HG02678 (cell line): ENCODE data around the gene GOLGA8A.
A peak's percentile ranks its signal among the peaks of the same experiment; 100 is the strongest.
"Not testable (repeated sequence)": the region's sequence is repeated elsewhere in the genome, so short reads cannot be mapped to it uniquely, and the experiment has no call there.

Experiments
- ATAC-seq: cut with Tn5 transposase; IDR thresholded peaks from one replicate; pipeline ENCODE4 v1.9.1; 2021; ENCODE audit warnings: mild to moderate bottlenecking, moderate library complexity; ENCODE audit not compliant: unreplicated experiment

GOLGA8A gene, protein sequence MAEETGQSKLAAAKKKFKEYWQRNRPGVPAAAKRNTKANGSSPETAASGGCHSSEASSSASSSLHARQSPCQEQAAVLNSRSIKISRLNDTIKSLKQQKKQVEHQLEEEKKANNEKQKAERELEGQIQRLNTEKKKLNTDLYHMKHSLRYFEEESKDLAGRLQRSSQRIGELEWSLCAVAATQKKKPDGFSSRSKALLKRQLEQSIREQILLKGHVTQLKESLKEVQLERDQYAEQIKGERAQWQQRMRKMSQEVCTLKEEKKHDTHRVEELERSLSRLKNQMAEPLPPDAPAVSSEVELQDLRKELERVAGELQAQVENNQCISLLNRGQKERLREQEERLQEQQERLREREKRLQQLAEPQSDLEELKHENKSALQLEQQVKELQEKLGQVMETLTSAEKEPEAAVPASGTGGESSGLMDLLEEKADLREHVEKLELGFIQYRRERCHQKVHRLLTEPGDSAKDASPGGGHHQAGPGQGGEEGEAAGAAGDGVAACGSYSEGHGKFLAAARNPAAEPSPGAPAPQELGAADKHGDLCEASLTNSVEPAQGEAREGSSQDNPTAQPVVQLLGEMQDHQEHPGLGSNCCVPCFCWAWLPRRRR

DNA sequence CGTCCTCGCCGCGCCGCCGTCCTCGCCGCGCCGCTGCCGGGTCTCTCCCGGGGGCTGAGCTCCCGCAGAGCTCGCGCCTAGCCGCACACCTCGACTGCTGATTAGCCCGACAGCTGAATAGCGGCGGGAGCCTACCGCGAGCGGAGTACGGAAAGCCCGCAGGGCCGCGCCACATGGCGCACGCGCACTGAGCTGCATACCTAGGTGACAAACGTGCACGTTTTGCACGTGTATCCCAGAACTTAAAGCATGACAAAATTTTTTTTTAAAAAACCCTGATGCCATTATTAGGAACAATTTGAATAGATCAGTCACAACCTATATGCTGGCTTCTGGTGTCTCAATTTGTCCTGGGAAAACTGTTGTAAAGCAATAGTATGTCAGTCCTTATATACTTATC lies at the start of gene GOLGA8A:
Gene GOLGA8A (minus strand): TSS at position 122 of the 400 bp plus-strand sequence. CDS start 48,117 bp downstream, outside the sequence.
- ATAC-seq: peak; percentile 68

DNA sequence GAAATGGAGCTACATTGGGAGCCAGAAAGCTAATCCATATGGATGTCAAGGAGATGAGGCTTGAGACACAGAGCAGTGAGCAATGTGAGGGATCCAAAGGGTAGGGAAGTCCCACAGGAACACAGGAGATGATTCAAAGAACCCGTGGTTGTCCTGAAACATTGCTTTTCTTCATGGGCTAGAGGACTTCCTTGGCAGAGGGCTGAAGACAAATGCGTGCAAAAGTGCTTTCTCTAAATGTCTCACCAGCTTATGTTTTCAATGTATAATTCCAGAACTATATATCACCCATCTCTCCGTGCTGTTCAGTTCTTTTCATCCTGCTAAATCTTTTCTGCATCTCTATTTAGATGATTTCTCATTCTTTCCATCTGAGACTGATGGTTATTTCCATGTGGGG lies 46.0 kb upstream of the GOLGA8A start:
- ATAC-seq: no peak

GRCh38 chr15:34481370-34481769 lies 43.8 kb upstream of the GOLGA8A start:
- ATAC-seq: no peak

DNA sequence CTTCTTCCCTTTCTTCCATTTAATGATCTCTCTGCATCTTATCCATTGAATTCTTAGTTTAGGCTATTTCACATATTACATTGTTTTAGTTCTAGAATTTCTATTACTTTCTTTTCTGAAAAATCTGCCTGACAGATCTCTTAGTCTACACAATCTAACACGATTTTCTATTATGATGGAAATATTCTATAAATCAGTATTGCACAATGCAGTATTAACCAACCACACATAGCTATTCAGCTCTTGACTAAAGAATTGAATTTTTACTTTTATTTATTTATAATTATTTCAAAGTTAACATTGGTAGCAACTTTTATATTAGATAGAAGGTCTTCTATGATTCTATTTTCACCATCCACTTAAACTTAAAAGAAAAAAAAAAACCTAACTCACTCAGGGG lies 36.2 kb upstream of the GOLGA8A start:
- ATAC-seq: no peak

- ATAC-seq: no peak
Measured at GRCh38 chr15:34472947-34473346, 35.3 kb upstream of the GOLGA8A start.

GRCh38 chr15:34470892-34471291 lies 33.3 kb upstream of the GOLGA8A start:
- ATAC-seq: no peak

DNA sequence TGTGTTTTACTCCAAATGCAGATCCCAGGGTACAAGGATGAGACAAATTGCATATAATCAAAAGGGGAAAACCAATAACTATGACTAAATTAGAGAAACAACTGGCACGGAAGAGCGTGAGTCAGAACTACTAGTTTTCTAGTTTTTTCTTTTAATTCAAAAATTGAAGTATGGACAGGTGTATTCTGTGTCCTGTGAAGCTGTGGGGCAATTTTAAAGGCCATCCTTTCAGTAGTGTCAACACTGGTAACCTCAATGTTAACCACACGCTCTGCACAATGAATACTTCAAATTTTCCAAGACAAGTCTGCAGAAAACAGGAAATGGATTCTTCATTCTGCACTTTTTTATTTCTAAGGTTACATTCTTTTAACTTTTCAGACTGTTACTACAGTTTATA lies 32.5 kb upstream of the GOLGA8A start:
- ATAC-seq: no peak

DNA sequence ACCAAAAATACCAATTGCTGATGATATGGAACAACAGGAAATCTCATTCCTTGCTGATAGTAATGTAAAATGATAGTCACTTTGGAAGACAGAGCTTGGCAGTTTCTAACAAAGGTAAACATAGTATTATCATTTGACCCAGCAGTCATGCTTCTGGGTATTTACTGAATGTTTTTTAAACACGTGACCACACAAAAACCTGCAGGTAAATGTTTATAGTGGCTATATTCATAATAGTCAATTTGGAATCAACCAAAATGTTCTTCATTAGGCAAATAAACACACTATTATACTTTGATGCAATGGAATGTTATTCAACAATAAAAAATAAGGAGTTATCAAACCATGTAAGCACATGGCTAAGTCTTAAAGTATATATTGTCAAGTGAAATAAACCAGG lies 24.1 kb upstream of the GOLGA8A start:
- no peak for ATAC-seq

DNA sequence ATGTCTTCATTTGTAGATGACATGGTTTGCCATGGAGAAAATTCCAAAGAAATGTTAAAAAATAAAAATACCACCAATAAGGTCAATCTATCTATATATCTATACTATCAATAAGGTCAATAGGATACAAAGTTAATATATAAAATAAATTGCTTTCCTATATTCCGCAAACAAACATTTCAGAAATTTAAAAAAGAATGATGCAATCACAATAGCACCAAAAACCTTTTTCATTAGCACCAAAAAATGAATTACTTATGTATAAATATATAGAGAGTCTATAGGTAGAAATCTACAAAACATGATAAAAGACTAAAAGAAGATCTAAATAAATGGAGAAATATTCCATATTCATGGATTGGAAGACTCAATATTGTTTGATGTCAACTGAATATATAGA lies 22.8 kb upstream of the GOLGA8A start:
- no peak for ATAC-seq

- no peak for ATAC-seq
Measured at GRCh38 chr15:34456658-34457057, 19.1 kb upstream of the GOLGA8A start.

- ATAC-seq: no peak
Measured at GRCh38 chr15:34442891-34443290, 5.3 kb upstream of the GOLGA8A start.

- no peak for ATAC-seq
Measured at GRCh38 chr15:34439878-34440277, 2.3 kb upstream of the GOLGA8A start.

DNA sequence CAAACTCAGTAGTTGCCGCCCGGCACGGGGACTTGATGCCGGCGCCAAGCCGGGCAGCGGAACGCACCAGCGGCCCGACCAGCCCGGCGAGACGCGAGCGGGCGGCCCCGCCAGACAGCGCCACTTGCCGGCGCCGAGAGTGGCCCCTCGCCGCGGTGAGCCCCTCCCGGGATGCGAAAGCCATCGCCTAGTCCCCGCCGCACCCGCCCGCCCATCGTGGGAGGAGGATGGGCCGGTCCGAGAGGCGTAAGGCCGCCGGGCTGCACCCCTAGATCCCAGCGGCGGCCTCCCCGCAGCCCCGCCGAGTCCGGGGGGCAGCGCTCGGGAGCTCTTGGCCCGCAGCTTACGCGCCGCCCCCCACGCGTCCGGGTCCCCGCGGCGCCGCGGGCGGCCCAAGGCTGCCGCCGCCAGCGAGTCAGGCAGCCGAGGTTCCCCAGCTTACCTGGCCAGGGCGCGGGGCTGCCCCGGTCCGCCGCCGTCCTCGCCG lies 609 bp downstream of the GOLGA8A start:
- ATAC-seq: peak; percentile 61

GRCh38 chr15:34436126-34436955 lies 1.3 kb downstream of the GOLGA8A start:
- ATAC-seq: peak; percentile 44

DNA sequence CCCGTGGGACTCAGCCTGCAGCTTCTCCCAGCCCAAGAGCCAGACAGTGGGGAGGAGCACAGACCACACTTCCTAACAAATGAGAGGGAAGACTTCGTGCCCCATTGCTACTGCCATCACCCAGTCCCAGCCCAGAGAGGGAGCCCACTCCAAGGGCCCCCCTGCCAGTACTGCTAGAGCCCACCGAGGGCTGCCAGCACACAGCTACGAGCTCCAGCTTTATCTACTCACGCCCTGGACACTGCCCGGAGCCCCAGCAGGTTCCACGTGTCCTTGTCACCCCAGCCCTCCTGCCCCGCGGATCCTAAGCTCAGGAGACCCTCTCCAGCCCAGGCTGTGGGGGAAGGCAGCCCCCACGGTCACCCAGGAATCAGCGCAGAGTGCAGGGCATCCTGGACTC lies 1.9 kb downstream of the GOLGA8A start:
- ATAC-seq: no peak

DNA sequence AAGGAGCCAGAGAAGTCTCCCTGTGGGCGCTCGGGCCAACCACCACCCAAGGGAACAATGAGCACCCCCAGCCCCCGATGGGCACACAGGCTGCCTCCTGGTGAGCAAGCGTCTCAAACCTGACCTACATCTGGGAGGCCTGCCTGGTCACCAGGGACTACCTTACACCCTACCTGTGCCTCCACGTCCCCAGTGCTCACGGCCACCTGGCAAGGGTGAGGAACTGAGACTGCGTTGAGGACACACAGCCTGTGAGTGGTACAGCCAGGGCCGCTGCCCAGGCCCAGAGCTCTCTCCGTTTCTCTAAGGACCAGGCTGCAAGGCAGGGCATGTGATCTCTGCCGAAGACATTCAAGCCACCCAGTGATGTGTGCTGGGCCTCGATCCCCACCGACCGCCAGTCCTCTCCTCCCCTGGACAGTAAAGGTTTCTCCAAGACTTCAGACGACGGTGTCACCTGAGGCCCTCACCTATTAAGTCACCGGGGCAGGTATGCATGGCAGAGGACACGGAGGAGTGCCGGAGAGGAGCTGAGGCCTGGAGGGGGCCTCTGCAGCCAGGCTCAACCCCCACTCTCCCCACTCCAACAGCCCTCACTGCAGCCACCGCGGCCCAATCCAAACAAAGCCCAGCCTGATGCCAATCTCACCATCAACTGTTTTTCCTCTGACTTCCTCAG lies 2.8 kb downstream of the GOLGA8A start:
- ATAC-seq: no peak

DNA sequence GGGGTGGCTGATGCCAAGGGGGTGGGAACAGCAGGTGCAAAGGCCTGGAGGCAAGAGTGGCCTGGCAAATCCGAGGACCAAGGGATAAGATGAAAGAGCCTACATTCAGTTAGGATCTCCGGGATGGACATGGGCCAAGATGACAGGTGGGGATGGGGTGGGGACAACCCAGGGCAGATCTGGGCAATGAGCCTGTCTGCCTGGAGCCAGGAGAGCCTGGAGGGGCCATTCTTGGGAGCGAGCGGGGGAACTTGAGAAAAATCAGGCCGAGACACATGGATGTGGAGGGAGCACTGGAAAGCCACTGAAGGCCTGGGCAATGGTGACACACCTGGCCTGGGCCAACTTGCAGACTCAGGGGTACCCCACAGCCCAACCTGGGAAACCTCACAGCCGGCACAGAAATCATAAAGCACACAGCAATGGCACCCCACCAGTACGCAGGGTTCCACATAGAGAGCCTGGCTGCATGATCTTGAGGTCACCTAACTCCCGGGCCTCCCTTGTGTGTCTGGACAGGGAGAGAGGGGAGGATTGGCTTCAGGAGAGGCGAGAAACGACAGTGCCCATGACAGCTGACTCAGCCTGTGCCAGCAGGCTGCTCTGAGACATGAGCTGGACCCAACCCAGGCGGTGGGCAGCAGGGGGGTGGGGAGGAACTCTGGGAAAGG lies 3.5 kb downstream of the GOLGA8A start:
- ATAC-seq: not testable (repeated sequence)

DNA sequence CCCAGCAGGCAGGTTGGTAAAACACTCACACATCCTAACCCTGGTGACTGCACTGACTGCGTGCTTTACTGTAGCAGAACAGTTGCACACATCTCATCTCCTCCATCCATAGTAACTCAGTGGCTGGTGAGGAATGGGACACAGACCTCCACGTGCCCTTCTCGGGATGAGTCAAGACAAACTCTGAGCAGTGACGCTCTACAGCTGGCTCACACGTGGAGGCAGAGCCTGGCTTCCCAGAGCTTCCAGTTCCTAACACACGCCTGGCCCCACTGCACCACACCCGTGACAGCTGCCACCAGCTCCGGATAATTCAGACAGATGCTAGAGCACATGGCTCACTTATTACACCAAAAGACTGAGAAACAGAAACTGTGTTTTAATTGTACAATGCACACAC lies 7.0 kb downstream of the GOLGA8A start:
- not testable (repeated sequence) for ATAC-seq

- ATAC-seq: not testable (repeated sequence)
Measured at GRCh38 chr15:34423425-34424090, 14.1 kb downstream of the GOLGA8A start.

DNA sequence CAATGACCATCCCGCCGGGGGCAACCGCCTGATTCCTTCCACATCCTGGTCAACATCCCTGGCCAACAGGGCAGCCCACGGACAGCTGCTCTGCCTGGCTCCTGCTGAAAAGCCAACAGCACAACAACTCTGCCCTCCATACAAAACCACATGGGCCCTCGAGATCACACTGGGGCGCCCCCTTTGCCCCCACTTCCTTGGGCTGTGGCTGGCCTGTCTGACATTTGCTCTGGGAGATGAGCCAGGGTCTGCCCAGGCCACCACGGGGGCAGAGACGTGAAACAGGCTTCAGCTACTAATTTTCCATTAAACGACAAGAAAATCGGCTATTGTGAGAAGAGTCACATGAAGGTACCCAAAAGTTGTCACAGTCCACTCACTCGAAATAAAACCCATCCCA lies 16.7 kb downstream of the GOLGA8A start:
- ATAC-seq: not testable (repeated sequence)
